ENCODE data around the gene UVRAG.

The UVRAG gene

GRCh38 chr11:75768909-75769771 lies 45.9 kb upstream of the UVRAG start:
- Histone ChIP-seq H3K4me3 (ENCODE audit: low read depth, low read length) (peak overlapping the region; percentile 31), H3K27ac (no peak overlapping the region), H3K36me3 (replicated peaks) (no peaks in the 10 kb centered on the region), H3K27me3 (replicated peaks) (peaks cover 19% of the 10 kb centered on the region)
- no peak for TF ChIP-seq CTCF (IDR thresholded peaks at IDR 0.05; ENCODE audit: low read depth, low read length, missing control alignments)
- DNase-seq = no peak
- in situ Hi-C loops (cut with HindIII; ENCODE audit: low pct_ligation_motif_present, low sequenced_read_pairs) = no loop called here

- in situ Hi-C loops (cut with HindIII; ENCODE audit: low pct_ligation_motif_present, low sequenced_read_pairs) = no loop called here
- no peak overlapping the region for H3K4me3 ChIP-seq (ENCODE audit: low read depth, low read length)
- no peak overlapping the region for H3K27ac ChIP-seq
- DNase-seq = no peak
- H3K27me3 ChIP-seq (replicated peaks) = peaks cover 19% of the 10 kb centered on the region
- no peak for TF ChIP-seq CTCF (IDR thresholded peaks at IDR 0.05; ENCODE audit: low read depth, low read length, missing control alignments)
- no peaks in the 10 kb centered on the region for H3K36me3 ChIP-seq (replicated peaks)
Measured at GRCh38 chr11:75770102-75770501, 44.9 kb upstream of the UVRAG start.

- Histone ChIP-seq H3K27ac (no peak overlapping the region), H3K4me3 (ENCODE audit: low read depth, low read length) (no peak overlapping the region), H3K27me3 (replicated peaks) (peaks cover 19% of the 10 kb centered on the region), H3K36me3 (replicated peaks) (no peaks in the 10 kb centered on the region)
- no peak for TF ChIP-seq CTCF (IDR thresholded peaks at IDR 0.05; ENCODE audit: low read depth, low read length, missing control alignments)
- in situ Hi-C loops (cut with HindIII; ENCODE audit: low pct_ligation_motif_present, low sequenced_read_pairs) = no loop called here
- peak; percentile 16 for DNase-seq
Measured at GRCh38 chr11:75771646-75772410, 43.2 kb upstream of the UVRAG start.

- TF ChIP-seq CTCF (IDR thresholded peaks at IDR 0.05; ENCODE audit: low read depth, low read length, missing control alignments) = no peak
- no peak overlapping the region for H3K4me3 ChIP-seq (ENCODE audit: low read depth, low read length)
- H3K36me3 ChIP-seq (replicated peaks) = no peaks in the 10 kb centered on the region
- DNase-seq = no peak
- in situ Hi-C loops (cut with HindIII; ENCODE audit: low pct_ligation_motif_present, low sequenced_read_pairs) = no loop called here
- H3K27me3 ChIP-seq (replicated peaks) = peaks cover 14% of the 10 kb centered on the region
- no peak overlapping the region for H3K27ac ChIP-seq
Measured at GRCh38 chr11:75773595-75774353, 41.2 kb upstream of the UVRAG start.

GRCh38 chr11:75775056-75775455 lies 40.0 kb upstream of the UVRAG start:
- Histone ChIP-seq H3K36me3 (replicated peaks) (no peaks in the 10 kb centered on the region), H3K27ac (no peak overlapping the region), H3K27me3 (replicated peaks) (peaks cover 4% of the 10 kb centered on the region), H3K4me3 (ENCODE audit: low read depth, low read length) (no peak overlapping the region)
- TF ChIP-seq CTCF (IDR thresholded peaks at IDR 0.05; ENCODE audit: low read depth, low read length, missing control alignments) = no peak
- in situ Hi-C loops (cut with HindIII; ENCODE audit: low pct_ligation_motif_present, low sequenced_read_pairs) = no loop called here
- DNase-seq = no peak

All from brain microvascular endothelial cell (primary cell).